ENCODE results near the gene PDE1C. TPM values are rescaled to one million over a fixed set of nuclear protein-coding genes. Genes with fewer than 3 reads are reported as not detected.
"Not testable (repeated sequence)": the region's sequence is repeated elsewhere in the genome, so short reads cannot be mapped to it uniquely, and the experiment has no call there.

Gene PDE1C
- polyA plus RNA-seq, 3 donors = 2.5 to 5.0 (median 4.4) TPM

DNA sequence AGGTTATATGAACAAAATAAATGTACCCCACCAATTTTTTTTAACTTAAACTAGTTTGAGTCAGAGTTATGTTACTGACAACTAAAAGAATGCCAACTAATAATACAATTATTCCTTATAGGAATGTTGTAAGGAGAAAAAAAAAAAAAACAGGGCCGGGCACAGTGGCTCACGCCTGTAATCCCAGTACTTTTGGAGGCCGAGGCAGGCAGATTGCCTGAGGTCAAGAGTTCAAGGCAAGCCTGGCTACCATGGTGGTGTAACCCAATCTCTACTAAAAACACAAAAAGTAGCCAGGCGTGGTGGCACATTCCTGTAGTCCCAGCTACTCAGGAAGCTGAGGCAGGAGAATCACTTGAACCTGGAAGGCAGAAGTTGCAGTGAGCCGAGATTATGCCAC, 6.6 kb upstream of the PDE1C start:
- DNase-seq = not testable (repeated sequence)

DNA sequence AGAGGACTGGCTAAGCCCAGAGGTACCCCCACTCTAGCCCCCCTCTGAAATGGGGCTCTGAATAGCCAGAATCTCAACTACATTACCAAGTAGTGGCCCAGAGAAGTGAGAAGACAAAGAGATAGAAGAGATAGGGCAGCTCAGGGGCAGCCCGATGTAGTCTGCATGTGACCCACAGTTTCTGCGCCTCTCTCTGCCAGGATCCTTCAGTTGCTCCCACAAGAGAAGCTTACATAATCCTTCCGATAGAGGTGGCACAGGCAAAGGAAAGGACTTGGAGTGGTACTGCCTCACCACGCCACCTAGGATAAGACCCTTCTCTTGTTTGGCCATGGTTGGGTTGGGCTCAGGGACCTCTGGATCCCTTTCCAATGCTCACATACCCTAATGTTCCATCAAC, 5.4 kb upstream of the PDE1C start:
- DNase-seq = no peak

DNA sequence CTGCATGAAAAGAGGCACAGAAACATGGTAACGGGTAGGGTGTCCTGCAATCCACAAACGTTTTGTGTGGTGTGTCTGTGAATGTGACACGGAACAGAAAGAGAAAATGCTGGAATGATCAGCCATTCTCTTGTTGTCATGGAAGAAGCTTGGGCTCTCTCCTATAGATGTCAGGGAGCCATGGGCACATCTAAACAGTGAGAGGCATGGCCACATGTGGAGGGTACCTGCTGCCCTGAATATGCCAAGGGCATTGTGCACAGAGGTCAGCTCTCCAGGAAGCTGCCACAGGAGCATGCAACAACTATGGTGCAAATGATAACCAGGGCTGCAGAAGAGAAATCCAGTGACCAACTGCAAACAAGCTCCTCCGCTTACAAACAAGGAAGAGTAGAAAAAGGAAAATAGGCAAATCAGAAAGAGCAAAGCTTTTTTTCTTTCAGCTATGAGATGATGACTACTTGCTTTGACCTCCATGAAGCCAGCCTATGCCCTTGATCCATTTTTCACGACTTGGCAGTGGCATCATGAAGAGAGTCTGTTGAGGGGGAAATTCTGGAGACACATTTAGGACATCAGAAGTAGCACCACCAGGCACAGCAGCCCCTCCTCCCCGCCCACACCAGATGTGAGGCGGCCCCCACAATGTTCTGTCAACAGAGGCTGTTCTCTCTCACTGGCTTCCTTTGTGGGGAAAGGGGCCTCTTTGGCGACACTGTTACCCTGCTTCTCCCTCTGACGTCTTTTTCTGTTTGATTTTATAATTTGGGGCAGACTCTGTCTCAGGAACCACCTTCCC, 4.8 kb upstream of the PDE1C start:
- DNase-seq = no peak

DNA sequence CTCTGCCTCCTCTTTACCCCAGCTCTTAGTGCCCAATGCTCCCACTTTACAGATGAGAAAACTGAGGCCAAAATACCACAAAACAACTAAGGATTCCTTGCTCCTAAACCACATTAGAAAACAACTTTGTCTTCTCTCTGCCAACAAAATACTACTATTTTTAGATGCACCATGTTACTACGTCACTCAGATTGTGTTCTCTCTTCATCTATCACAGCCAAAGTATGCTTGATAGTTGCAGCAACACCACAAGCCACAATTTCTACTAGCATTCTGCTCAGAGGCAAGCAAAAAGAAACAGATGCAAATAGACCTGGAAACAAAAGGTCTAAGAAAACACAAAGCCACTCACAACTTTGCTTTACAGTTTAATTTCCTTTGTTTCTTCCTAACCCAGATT, 3.3 kb upstream of the PDE1C start:
- no peak for DNase-seq

DNA sequence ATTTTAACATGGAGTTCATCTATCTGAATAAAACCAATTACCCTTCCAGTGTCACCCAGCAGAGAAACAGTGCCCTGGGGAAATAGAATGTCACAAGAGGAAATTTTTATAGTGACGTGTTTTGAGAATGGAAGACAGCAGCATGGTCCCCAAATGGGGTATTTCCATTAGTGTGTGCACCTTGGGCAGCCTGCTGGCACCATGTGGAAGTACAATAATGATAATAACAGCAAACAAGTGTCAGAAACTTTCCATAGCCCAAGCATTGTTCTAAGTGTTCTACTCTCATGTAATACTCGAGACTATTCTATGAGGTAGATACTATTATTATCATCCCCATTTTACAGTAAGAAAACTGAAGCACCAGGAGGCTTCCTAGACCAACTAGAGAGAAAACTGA, 2.2 kb upstream of the PDE1C start:
- no peak for DNase-seq

DNA sequence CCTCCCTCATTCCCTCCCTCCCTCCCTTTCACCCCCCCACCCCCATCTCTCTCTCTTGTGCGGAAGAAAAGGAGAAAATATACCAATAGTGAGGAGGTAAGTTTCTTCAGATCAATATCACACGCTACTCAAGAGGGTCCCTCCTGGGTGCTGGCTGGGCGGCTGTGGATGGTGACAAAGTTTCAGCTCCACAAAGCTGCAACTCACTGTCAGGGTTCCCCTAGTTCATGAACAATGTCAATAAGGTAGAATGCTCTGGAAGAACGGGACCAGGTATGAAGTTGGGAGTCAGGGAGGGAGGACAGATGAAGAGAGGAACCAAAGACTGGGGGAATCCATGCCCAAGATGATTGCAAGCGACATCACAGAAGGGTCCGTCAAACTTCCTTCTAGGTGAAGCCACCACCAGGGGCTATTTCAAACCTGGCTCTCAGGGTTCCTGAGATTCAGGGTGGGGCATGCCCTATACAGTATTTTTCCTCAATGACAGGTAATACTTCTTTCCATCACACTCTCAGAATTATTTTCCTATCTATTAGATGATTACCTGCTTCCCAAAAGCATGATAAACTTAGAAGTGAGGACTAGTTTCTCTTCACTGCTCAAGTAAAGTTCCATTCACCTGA, 1.4 kb upstream of the PDE1C start:
- no peak for DNase-seq

DNA sequence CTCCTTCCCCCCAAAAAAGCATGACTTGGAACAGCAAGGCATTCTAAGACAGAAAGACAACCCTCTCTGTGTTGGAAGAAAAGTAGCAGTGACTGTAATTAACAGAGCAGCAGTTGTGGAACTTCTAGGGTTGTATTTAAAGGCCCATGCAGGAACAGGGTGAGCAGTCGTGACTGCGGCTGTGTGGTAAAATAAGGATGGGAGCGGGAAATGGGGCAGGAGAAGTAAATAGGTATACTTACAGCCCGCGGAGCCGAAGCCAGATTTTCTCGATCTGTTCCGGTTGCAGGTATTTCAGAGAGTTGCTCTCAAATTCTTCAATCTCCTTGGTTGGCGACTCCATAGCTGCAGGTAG, 179 bp downstream of the PDE1C start:
- no peak for DNase-seq

DNA sequence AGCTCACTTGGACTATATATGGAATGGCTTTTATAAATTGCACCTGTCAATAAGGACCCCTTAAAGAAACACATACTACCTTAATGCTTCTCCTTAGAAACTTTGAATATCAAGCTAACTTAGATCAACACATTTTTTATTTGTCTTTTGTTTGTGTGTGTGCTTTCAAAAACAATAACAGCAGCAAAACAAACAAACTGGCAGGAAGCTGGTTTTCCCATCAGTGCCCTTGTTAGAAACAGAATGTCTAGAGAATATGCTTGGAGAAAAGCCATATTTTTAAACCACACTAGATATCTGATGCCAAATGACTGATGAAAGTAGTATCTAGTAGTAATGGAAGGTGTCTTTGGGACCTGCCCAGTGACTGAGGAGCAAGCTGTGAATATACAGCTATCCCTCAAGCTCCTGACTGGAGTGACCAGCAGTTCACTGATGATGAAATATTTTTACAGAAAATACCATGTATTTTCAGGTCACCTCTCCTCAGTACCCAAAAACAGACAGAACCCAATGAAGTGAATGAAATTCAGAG, 1.0 kb downstream of the PDE1C start:
- no peak for DNase-seq

DNA sequence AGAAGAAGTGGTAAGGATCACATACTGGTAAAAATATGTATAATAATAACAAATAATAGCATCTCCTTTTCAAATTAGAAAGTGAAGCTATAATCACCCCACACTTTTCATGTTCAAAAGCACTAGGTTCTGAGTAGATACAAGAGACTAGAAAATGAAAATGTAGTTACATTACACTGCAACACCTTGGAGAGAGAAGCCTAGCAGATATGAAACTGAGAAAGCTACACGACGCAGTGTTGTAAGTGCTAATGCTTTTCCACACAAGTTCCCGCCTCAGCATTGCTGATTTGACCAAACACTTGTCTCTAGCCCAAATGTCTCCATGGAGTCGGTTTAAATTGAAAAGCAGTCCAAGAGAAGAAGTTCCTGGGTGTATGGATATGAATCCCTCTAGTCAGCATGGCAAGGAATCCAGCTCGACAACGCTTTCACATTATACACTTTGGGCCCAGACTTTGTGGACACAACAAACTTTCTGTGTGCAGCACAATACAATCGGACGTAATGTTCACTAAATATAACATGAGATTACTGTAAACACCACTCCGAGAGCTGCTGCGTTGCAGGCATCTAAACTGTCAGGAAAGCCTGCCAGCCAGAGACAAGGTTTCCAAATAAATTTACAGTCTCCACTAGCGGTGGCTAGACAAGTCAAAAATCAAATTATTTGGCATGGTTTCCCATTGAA, 1.7 kb downstream of the PDE1C start:
- no peak for DNase-seq

DNA sequence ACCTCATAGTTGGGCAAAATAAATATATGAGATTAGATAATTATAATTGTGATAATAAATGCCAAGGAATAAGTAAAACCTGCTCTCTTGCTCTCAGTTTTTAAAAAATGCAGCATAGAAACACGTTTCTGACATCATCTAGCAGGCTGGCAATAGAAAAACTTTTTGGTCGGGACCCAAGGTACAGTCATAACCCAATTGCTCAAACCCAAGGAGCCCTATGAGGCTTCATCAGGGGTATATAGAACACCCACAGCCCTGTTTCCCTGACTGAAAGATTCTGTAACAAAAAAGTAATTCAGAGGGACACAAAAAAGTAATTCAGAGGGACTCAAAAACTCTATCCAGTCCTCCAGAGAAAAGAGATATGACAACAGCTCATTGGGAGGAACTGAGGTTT, 3.8 kb downstream of the PDE1C start:
- DNase-seq = no peak

DNA sequence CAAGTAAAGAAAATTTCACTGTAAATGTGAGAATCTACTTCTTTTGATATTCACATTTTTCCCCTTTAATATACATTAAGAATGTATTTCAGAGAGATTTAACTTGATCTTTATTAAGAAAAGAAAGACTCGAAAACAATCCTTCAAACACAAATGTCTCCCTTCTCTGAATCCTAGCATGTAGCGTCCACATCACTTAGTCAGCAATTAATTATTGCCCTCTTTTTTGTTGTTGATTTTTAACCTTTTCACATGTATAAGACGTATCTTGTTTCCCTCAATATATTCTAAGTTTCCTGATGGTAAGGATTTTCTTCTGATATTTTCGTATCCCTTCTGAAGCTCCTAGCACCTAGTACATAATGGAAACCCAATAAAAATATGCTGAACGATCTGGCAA, 6.6 kb downstream of the PDE1C start:
- no peak for DNase-seq

DNA sequence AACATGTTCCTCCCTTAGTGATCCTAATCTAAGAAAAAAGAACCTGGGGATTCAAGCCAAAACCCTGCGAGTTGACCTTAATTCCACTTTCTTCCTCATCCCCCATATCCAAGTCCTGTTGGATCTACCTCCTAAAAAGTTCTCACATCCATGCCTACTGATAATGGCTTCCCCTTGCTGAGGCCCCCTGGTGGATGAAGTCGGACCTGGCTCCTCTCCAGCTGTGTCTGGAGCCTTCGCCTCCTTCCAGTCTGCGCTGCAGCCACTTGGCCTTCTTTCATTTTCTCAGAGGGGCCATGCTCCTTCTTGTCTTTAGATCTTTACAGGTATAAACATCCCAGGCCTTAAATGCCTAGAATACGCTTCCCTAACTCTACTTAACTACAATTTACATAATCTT, 8.1 kb downstream of the PDE1C start:
- no peak for DNase-seq

DNA sequence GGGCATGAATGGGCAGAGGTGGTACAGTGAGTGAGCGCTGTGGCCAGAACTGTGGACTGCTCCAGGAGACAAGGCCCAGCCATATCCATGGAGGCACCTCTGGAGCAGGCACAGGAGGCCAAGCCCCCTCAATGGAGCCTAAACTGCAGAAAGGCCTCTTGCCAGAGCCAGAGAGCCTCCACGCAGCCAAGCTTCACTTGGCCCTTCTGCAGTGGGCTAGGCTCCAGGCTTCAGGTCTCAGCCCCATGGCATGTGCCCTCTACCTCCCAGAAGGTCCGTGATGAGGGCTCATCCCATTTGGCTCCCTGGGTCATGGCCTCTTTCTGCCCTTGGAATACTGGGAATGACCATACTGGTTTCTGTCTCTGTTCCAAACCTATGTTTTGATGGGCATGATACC, 8.9 kb downstream of the PDE1C start:
- no peak for DNase-seq

DNA sequence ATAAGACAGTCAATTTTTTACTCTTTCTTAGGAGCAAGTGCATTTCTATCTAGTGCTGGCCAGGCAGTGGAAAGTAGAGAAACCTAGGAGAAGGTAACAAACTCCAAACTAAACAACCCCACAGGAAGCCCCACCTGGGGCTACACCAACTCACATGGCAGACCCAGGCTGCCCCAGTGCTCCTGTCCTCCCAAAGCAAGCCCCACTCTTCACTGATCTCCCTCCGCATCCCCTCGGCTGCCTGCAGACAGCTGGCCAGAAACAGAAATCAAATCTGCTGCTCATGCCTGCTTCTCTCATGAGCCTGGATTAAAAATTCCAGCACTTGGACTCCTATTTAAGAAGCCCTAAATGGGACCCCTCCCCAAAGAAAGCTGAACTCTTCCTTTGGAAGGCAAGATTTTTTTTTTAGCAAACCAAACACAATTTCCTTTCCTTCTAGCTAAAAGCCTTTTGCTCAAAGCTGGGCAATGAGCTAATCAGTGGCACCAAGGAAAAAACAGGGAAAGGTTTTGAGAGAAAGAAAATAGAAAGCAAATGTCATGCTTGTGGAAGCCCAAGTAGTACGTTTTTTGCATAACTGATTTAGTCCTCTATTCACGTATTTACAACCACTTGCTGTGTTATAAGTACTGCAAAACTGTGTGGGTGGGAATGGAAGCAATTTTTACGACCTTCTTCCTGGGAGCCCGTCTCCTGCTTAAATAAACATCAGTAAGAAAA, 10.8 kb downstream of the PDE1C start:
- no peak for DNase-seq

DNA sequence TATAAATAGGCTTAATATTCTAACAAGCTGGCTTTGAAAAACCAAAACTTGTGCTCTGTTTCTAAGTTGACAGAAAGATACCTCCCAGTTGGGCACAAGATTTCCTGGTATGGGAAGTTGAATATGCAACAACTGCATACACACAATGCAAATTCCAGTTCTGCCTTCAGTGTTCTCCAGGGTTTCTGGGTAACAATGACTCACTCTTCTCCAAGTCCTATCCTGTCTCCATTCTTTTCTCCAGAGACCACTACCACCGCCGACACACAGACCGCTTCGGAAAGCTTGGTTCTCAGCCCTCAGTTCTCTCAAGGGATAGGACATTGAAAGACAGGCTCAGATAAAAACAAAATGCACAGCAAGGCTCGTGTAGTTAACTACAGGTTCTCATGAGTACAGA, 12.2 kb downstream of the PDE1C start:
- DNase-seq = no peak

DNA sequence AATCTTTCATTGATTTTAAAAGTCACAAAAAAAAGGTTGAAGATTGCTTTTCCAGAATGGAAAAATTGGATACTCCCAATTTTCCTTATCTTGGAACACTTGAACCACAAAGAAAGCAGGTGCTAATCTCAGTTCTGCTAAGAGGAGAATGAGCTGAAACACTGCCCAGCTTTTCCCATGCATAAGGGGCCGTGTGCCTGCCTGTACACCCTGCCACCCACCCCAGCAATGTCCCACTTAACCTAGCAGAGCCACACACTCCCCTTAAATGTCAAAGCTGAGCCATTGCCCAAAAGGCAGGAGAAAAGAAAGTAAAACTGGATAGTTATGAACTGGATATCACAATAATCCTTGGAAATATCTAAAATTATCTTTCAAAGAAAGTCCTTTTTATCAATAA, 13.4 kb downstream of the PDE1C start:
- no peak for DNase-seq

DNA sequence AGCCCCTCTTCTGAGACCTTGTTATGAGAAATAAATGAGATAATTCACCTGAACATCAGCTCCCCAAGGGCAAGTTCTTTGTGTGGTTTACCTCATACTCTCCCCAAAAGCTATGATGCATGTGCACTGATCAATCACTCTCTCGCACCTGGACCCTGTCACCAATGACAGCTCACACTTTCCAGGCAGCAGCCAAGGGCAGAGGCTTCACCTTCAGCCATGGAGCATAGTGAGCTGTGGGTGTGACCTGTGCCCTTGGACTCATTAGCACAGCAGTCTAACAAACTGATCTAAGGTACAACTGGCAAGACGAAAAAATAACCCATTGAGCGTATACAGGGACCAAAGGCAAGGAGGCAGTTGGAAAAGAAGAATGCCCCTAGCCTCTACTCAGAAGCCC, 17.0 kb downstream of the PDE1C start:
- no peak for DNase-seq

DNA sequence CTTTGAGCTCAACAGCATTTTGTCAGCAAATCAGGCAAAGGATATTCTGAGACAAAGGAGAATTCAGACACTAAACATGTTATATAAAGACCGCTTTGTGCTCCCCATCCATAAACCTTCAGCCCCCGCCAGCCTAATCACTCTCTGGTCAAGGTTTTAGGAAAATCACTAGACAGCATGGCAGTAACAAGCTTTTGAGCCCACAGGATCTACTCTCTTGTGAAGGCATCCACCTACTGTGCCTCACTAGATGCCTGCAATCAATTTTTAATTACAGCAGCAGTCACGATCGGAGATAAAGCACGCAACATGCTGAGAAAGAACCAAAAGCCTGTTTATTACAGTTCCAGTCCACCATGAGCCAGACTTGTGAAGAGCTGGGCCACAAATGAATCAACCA, 19.1 kb downstream of the PDE1C start:
- DNase-seq = no peak

DNA sequence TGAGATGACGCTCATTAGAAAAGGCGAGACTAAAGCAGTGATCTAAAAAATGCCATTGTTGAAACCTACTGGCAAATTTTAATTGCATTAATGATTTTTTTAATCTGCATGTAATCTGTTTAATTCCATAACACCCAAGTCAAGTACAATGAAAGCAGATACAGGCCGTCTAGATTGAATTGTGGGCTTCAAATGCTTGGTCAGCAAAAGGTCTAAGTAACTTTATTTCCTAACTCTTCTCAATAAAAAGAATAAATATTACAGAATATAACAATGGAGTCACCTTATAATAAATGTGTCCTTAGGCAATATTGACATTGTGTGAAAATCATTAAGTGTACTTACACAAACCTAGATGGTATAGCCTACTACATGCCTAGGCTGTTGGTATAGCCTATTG, 20.6 kb downstream of the PDE1C start:
- no peak for DNase-seq

DNA sequence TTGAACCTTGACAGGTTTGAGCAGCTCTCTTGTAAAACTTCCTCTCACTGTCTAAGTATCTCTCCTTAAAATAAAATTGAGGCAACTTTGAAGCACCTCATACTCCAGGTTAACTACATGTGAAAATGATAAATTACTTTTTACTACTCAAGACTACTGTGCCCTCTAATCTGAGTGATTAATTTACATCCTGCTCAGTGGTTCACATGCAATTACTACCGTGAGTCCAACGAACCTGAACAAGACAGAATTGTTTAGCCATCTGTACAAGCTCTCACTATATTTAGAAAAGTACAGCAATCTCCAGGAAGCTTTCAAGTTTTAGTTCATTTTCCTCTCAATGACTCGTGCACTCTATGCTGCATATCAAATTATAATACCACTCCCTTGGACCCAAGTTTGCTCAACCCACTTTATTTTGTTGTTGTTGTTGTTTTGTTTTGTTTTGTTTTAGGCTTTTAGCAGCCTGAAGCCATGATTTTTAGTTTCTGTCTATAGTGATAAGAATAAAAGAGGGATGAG, 21.2 kb downstream of the PDE1C start:
- DNase-seq = no peak

DNA sequence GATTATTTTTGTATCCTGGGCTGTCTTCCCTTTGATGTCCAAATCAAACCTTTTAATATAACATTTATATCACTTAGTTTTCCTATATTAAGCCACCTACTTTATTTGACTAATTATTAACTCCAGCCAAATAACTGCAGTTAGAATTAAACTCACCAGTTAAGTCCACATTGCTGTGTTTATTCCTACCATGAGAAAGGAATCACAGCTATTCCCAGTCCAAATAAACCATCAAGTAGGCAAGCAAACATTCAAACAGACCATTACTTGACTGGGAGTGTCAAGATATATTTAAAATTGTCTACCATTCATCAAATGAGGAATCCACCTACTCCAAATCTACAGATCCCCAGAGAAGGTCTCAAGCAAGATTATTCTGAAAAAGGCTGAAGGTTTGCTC, 22.4 kb downstream of the PDE1C start:
- no peak for DNase-seq

DNA sequence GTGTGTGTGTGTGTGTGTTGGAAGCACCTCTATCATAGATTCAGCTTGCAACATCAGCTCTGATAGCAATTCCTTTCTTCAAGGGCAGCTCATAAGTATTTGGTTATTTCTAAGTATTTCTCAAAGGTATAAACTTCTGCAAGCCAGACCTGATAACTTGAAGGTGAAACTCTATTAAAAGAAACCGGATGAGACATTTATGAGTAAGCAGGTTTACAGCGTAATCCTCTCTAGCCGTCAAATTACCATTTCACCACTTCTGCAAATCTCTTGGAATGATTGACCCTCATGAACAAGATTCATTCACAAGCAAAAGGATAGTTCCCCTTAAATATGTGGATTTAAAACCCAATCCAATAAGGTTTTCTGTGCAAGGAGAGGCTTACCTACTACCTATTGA, 23.1 kb downstream of the PDE1C start:
- DNase-seq = no peak
